Muscle layer of colon (tissue), 2 donors: Measurements from ENCODE around the gene GLB1L3.

ENCODE experiments used
- H3K27ac ChIP-seq: one replicate; pipeline ENCODE4 v1.7.0; 2013; ENCODE audit warnings: low read depth, mild to moderate bottlenecking, low read length, moderate library complexity
- H3K27me3 ChIP-seq, 2 donors: one replicate each; pipeline ENCODE4 v1.7.0; 2013; ENCODE audit warnings: low read length in 2 of 2, mild to moderate bottlenecking in 2 of 2; ENCODE audit not compliant: insufficient read depth in 2 of 2, control insufficient read depth in 1 of 2
- H3K36me3 ChIP-seq: one replicate; pipeline ENCODE4 v1.7.0; 2013; ENCODE audit warnings: mild to moderate bottlenecking, low read length; ENCODE audit not compliant: insufficient read depth
- H3K4me1 ChIP-seq: one replicate; pipeline ENCODE4 v1.7.0; 2013; ENCODE audit warnings: mild to moderate bottlenecking, low read length; ENCODE audit not compliant: insufficient read depth
- H3K4me3 ChIP-seq, 2 donors: one replicate each; pipeline ENCODE4 v1.7.0; 2013; ENCODE audit warnings: low read length in 2 of 2, low read depth in 1 of 2, mild to moderate bottlenecking in 1 of 2, moderate library complexity in 1 of 2
- H3K9ac ChIP-seq: one replicate; pipeline ENCODE4 v1.7.0; 2013; ENCODE audit warnings: low read length
- H3K9me3 ChIP-seq: one replicate; pipeline ENCODE4 v1.7.0; 2013; ENCODE audit warnings: mild to moderate bottlenecking, low read length
- donor health status: abdominal sarcoma.
- donor health status: Adenocarcinoma of cecum.

GLB1L3 gene

DNA sequence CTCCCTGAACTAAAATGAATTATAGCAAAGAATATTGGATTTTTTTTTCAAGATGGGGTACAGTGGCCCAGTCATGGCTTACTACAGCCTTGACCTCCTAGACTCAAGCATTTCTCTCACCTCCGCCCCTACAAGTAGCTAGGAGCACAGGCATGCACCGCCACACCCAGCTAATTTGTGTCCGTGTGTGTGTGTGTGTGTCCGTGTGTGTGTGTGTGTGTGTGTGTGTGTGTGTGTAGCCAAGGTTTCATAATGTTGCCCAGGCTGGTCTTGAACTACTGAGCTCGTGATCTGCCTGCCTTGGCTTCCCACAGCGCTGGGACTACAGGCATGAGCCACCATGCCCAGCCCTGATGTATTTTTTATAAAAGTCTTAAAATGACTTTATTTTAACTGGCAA is 35.6 kb upstream of the GLB1L3 start:
- no peaks in the 10 kb centered on the region for H3K27me3 ChIP-seq
- peaks cover 65% of the 10 kb centered on the region for H3K36me3 ChIP-seq
- no peak overlapping the region for H3K4me3 ChIP-seq
- H3K4me1 ChIP-seq = no peaks in the 10 kb centered on the region
- H3K9me3 ChIP-seq = no peaks in the 10 kb centered on the region
- H3K9ac ChIP-seq = no peak overlapping the region
- no peak overlapping the region for H3K27ac ChIP-seq

DNA sequence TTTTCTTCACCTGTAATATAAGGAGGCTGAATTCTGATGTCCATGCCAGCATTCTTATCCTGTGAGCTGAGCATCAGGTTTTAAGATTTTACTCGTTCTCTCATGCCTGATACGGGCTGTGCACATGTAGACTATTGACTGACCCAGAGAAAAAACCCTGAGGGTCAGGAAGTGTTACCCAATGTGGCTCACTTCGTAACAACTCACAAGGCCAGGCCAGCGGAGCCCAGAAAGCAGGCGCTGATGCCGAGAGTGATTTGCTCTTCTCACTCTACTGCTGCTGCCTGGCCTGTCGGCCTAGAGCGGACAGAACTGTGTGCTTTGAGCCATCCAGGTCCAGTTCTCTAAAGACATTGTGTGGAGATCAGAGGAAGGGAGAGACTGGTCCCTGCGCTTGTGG is 33.8 kb upstream of the GLB1L3 start:
- H3K4me3 ChIP-seq = no peak overlapping the region
- no peak overlapping the region for H3K9ac ChIP-seq
- H3K27ac ChIP-seq = no peak overlapping the region
- peaks cover 69% of the 10 kb centered on the region for H3K36me3 ChIP-seq
- H3K27me3 ChIP-seq = no peaks in the 10 kb centered on the region
- no peaks in the 10 kb centered on the region for H3K9me3 ChIP-seq
- H3K4me1 ChIP-seq = no peaks in the 10 kb centered on the region

DNA sequence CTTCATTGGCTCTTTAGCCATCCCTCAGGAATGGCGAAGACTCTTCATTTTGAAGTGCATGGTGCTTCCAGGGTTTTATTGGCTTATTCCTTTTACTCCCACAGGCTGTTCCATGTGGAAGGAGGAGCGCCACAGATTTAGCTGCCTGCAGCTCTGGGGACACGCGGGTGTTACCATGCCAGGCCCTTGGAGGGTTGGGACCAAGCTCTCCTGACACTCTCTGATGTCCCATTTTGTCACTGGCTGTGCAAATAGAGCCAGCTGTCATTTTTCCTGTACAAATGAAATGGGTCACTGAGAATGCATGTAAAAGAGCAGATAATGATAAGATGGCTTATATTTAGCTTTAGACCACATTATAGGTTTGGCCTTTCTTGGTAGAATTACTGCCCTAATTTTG is 32.3 kb upstream of the GLB1L3 start:
- H3K27ac ChIP-seq = no peak overlapping the region
- H3K36me3 ChIP-seq = peaks cover 84% of the 10 kb centered on the region
- H3K27me3 ChIP-seq = no peaks in the 10 kb centered on the region
- no peaks in the 10 kb centered on the region for H3K4me1 ChIP-seq
- H3K9ac ChIP-seq = no peak overlapping the region
- H3K9me3 ChIP-seq = no peaks in the 10 kb centered on the region
- H3K4me3 ChIP-seq = no peak overlapping the region

DNA sequence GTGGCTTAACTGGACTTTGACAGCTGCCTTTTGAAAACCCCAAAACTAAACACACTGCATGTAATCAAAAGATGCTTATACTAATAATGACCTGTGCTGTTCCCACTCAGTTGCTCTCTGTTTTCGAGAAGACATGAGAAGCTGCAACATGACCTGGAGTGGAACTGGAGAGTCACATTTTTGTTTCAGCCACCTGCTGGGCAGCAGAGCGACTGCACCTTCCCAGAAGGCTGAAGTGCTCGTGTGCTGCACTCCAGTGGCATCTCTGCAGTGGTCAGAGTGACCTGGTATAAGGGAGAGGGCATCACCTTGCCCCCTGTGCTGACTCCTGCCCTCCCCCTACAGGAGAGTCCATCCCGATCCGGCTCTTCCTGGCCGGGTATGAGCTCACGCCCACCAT is 31.6 kb upstream of the GLB1L3 start:
- Histone ChIP-seq H3K36me3 (peaks cover 85% of the 10 kb centered on the region), H3K27ac (no peak overlapping the region), H3K4me1 (no peaks in the 10 kb centered on the region), H3K9me3 (no peaks in the 10 kb centered on the region), H3K27me3 (no peaks in the 10 kb centered on the region), H3K4me3 (no peak overlapping the region), H3K9ac (no peak overlapping the region)

DNA sequence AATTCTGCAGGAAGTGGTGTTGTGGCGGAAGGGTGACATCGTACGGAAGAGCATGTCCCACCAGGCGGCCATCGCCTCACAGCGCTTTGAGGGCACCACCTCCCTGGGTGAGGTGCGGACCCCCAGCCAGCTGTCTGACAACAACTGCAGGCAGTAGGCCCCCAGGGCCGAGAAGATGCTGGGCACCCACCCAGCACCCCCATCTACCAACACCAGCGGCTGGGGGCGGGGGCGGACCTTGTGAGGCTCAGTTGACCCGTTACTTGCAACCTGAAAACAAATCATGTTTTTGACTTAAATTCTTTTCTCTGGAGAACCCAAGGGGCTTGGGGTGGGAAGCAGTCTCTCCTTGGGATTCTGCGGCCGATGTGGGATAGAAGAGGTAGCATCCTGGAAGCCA is 30.7 kb upstream of the GLB1L3 start:
- Histone ChIP-seq H3K9ac (no peak overlapping the region), H3K36me3 (peaks cover 85% of the 10 kb centered on the region), H3K27ac (no peak overlapping the region), H3K4me1 (no peaks in the 10 kb centered on the region), H3K4me3 (no peak overlapping the region), H3K9me3 (no peaks in the 10 kb centered on the region), H3K27me3 (no peaks in the 10 kb centered on the region)

DNA sequence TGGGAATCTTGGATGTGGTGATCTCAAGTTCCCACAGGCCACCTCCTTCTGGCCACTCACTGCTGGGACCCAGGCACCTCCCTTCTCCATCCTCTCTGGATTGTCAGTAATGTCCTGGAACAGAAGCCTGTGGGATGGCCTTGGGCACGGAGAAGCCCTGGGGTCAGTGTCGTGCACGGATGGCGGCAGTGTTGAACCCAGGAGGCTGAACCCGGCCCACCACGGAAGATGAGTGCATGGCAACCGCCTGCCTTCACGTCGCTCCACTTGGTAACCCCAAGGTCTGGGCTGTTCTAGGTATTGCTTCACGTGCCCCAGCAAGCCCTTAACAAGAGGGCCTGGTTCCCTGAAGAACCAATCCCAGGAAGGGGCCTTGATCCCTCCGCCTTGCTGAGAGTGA is 30.1 kb upstream of the GLB1L3 start:
- no peak overlapping the region for H3K4me3 ChIP-seq
- no peaks in the 10 kb centered on the region for H3K27me3 ChIP-seq
- no peak overlapping the region for H3K9ac ChIP-seq
- peaks cover 90% of the 10 kb centered on the region for H3K36me3 ChIP-seq
- H3K4me1 ChIP-seq = no peaks in the 10 kb centered on the region
- H3K27ac ChIP-seq = no peak overlapping the region
- no peaks in the 10 kb centered on the region for H3K9me3 ChIP-seq

DNA sequence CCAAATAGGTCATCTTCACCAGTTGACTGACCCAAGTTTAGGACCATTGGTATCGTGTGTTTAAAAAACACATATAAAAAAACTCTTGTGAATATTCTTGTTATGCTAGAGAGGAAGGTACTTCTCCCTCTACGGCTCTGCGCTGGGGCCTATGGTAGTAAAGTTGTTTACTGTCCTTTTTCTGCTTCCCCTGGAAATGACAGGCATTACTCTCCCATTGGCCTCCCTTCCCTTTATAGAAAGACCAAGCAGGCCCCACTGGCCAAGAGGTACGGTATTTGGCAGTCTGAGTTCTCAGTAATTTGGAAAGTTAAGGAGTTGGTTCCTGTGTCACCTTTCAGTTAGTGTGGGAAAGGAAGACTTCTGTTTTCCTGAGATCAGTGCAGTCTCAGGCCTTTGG is 29.5 kb upstream of the GLB1L3 start:
- peaks cover 3% of the 10 kb centered on the region for H3K4me1 ChIP-seq
- no peak overlapping the region for H3K4me3 ChIP-seq
- H3K27ac ChIP-seq = no peak overlapping the region
- H3K9me3 ChIP-seq = no peaks in the 10 kb centered on the region
- no peak overlapping the region for H3K9ac ChIP-seq
- H3K36me3 ChIP-seq = peaks cover 90% of the 10 kb centered on the region
- no peaks in the 10 kb centered on the region for H3K27me3 ChIP-seq

DNA sequence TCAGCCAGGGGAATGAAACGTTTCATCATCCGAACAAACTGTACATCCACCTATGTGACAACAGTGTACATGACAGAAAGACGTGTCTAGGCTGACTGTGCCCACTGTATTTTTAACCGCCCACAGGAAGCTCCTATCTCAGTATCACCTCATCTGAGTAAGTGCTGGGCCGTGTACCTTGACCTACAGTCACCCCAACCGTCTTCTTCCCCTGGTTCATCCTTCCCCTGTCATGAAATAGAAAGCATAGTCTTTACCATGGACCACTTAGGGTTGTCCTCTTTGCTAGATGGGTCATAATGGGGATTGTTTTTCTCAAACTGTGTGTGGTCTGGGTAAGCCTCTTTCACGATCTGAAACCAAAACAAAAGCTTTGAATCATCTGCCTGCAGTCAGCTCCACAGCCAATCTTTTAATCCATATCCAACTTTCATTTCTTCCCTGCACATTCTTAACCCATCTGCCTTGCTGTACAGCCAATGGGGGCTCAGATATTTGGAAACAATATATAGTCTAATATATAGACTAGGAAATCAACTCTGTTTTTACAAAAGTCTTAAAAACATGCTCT is 27.2 kb upstream of the GLB1L3 start:
- H3K27me3 ChIP-seq = no peaks in the 10 kb centered on the region
- H3K9me3 ChIP-seq = no peaks in the 10 kb centered on the region
- peaks cover 68% of the 10 kb centered on the region for H3K36me3 ChIP-seq
- H3K4me3 ChIP-seq = no peak overlapping the region
- H3K4me1 ChIP-seq = peaks cover 10% of the 10 kb centered on the region
- H3K27ac ChIP-seq = no peak overlapping the region
- no peak overlapping the region for H3K9ac ChIP-seq

DNA sequence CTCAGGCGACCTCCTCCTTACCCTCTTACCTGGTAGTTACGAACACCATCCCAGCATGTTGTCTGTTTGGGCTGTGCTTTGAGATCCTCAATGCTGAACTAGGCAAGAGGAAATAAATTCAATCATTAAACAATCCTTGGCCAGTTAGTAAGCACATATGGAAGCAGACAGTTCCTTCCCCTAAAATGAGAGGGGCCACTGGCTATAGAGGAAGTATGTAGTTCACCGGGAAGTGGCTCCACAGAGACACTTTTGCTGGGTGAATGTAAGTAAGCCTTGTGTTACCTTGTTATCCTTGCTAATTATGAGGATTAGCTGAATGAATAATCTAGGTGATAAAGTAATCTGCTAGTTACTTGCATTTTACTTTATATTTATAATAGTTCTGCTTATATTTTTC is 25.9 kb upstream of the GLB1L3 start:
- Histone ChIP-seq H3K27ac (no peak overlapping the region), H3K4me3 (no peak overlapping the region), H3K27me3 (no peaks in the 10 kb centered on the region), H3K9ac (no peak overlapping the region), H3K36me3 (peaks cover 57% of the 10 kb centered on the region), H3K4me1 (peaks cover 15% of the 10 kb centered on the region), H3K9me3 (no peaks in the 10 kb centered on the region)

DNA sequence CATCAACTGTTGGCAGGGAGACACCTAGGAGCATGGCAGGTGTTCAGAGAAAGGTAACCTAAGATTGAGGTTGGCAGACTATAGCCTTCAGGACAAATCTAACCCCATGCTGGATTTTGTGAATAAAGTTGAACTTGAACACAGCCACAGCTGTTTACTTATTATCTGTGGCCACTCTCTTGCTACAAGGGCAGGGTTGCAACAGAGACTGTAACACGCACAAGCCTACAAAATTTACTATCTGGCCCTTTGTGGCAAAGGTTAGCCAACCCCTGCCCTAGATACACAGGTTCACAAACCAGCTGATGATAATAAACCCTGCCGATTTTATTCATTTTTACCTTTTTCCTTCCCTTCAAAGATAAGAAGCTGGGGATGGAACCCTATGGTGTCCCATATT is 25.5 kb upstream of the GLB1L3 start:
- Histone ChIP-seq H3K36me3 (peaks cover 53% of the 10 kb centered on the region), H3K9ac (no peak overlapping the region), H3K27me3 (no peaks in the 10 kb centered on the region), H3K9me3 (no peaks in the 10 kb centered on the region), H3K4me3 (no peak overlapping the region), H3K4me1 (peaks cover 15% of the 10 kb centered on the region), H3K27ac (no peak overlapping the region)

DNA sequence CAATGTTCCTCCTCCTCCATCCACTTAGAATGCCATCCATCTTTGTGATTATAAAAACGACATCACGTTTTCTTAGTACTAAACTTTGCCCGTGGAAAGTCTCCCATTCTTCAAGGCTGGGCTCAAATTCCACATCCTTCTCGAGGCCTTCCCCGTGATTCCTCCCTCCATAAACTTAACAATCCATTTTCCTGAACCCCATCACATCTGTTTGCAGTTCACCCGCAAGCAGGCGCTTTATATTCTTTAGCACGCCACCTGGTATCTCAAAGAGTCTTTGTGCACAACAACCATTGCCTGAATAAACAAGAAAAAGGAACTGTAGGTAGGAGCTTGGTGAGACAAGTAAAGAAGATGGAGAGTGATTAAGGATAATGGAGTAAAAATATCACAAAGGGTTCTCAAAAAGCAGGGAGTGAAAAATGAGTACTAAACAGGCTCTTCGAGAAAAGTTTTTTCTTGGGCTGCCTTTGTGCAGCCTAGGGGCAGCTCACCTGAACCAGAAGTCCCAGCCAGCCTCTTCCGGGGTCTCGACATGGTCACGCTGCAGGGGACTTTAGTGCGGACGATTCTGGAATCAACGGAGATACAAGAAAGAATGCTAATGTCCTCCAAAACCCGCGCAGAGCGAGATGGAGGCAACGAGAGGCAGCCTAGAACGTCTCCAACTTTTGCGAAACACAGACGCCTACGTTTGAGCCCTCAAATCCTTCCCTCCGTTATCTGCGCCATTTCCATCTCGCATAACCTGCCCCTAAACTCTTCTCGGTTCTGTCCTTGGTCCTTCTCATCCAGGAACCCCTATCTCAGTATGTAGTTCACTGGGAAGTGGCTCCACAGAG is 23.6 kb upstream of the GLB1L3 start:
- Histone ChIP-seq H3K36me3 (peaks cover 42% of the 10 kb centered on the region), H3K9me3 (no peaks in the 10 kb centered on the region), H3K27me3 (no peaks in the 10 kb centered on the region), H3K4me3 (peak overlapping the region; percentile 83 to 99), H3K9ac (peak overlapping the region; percentile 62), H3K4me1 (peaks cover 15% of the 10 kb centered on the region), H3K27ac (peak overlapping the region; percentile 73)
